Measurements from ENCODE around the gene PBX1.

The PBX1 gene

GRCh38 chr1:164683235-164683634 is 124.3 kb downstream of the PBX1 start:
- Histone ChIP-seq H3K4me3 (ENCODE audit: low read length) (no peak overlapping the region), H3K4me1 (ENCODE audit: control insufficient read depth, low read length) (no peaks in the 10 kb centered on the region), H3K9me3 (ENCODE audit: control insufficient read depth, insufficient read depth, low read length) (no peaks in the 10 kb centered on the region), H3K27ac (ENCODE audit: low read depth, low read length) (no peak overlapping the region), H3F3A (ENCODE audit: control insufficient read depth, insufficient read depth) (no peaks in the 10 kb centered on the region), H4K20me1 (ENCODE audit: control insufficient read depth, insufficient read depth, low read depth, low read length) (no peaks in the 10 kb centered on the region), H3K36me3 (ENCODE audit: control insufficient read depth, low read length) (no peaks in the 10 kb centered on the region), H3K4me2 (ENCODE audit: low read length) (no peak overlapping the region), H3K9me2 (replicated peaks; ENCODE audit: control insufficient read depth, low read length) (no peaks in the 10 kb centered on the region), H3K27me3 (ENCODE audit: control insufficient read depth, low read length) (no peaks in the 10 kb centered on the region), H3K79me2 (ENCODE audit: control insufficient read depth, low read length) (no peaks in the 10 kb centered on the region)
- TF ChIP-seq CTCF (IDR thresholded peaks at IDR 0.05; ENCODE audit: low read depth, low read length, poor library complexity, severe bottlenecking) (no peak), EZH2phosphoT487 (IDR thresholded peaks at IDR 0.05; ENCODE audit: borderline replicate concordance, low read length) (no peak)

- Histone ChIP-seq H3K27me3 (ENCODE audit: control insufficient read depth, low read length) (no peaks in the 10 kb centered on the region), H3K27ac (ENCODE audit: low read depth, low read length) (no peak overlapping the region), H3K36me3 (ENCODE audit: control insufficient read depth, low read length) (no peaks in the 10 kb centered on the region), H3K79me2 (ENCODE audit: control insufficient read depth, low read length) (no peaks in the 10 kb centered on the region), H3K4me1 (ENCODE audit: control insufficient read depth, low read length) (no peaks in the 10 kb centered on the region), H3K9me2 (replicated peaks; ENCODE audit: control insufficient read depth, low read length) (no peaks in the 10 kb centered on the region), H3K9me3 (ENCODE audit: control insufficient read depth, insufficient read depth, low read length) (no peaks in the 10 kb centered on the region), H3K4me2 (ENCODE audit: low read length) (no peak overlapping the region), H3F3A (ENCODE audit: control insufficient read depth, insufficient read depth) (no peaks in the 10 kb centered on the region), H3K4me3 (ENCODE audit: low read length) (no peak overlapping the region), H4K20me1 (ENCODE audit: control insufficient read depth, insufficient read depth, low read depth, low read length) (no peaks in the 10 kb centered on the region)
- TF ChIP-seq EZH2phosphoT487 (IDR thresholded peaks at IDR 0.05; ENCODE audit: borderline replicate concordance, low read length) (no peak), CTCF (IDR thresholded peaks at IDR 0.05; ENCODE audit: low read depth, low read length, poor library complexity, severe bottlenecking) (no peak)
Measured at GRCh38 chr1:164685266-164686035, 126.5 kb downstream of the PBX1 start.

- H3K79me2 ChIP-seq (ENCODE audit: control insufficient read depth, low read length), result no peaks in the 10 kb centered on the region
- no peak for TF ChIP-seq EZH2phosphoT487 (IDR thresholded peaks at IDR 0.05; ENCODE audit: borderline replicate concordance, low read length)
- no peak for TF ChIP-seq CTCF (IDR thresholded peaks at IDR 0.05; ENCODE audit: low read depth, low read length, poor library complexity, severe bottlenecking)
- H3K4me3 ChIP-seq (ENCODE audit: low read length), result no peak overlapping the region
- no peak overlapping the region for H3K27ac ChIP-seq (ENCODE audit: low read depth, low read length)
- H3K36me3 ChIP-seq (ENCODE audit: control insufficient read depth, low read length), result no peaks in the 10 kb centered on the region
- no peaks in the 10 kb centered on the region for H3K9me2 ChIP-seq (replicated peaks; ENCODE audit: control insufficient read depth, low read length)
- H3K9me3 ChIP-seq (ENCODE audit: control insufficient read depth, insufficient read depth, low read length), result no peaks in the 10 kb centered on the region
- H4K20me1 ChIP-seq (ENCODE audit: control insufficient read depth, insufficient read depth, low read depth, low read length), result no peaks in the 10 kb centered on the region
- no peaks in the 10 kb centered on the region for H3K27me3 ChIP-seq (ENCODE audit: control insufficient read depth, low read length)
- no peak overlapping the region for H3K4me2 ChIP-seq (ENCODE audit: low read length)
- no peaks in the 10 kb centered on the region for H3K4me1 ChIP-seq (ENCODE audit: control insufficient read depth, low read length)
- no peaks in the 10 kb centered on the region for H3F3A ChIP-seq (ENCODE audit: control insufficient read depth, insufficient read depth)
Measured at GRCh38 chr1:164687777-164688176, 128.8 kb downstream of the PBX1 start.

Measured in DOHH2 (cell line).